Hematopoietic multipotent progenitor cell treated with erythropoietin and hydrocortisone succinate and interleukin-3 and kit ligand, for 17 days (in vitro differentiated cells): ENCODE results near the gene SLC8A1.

Experiments used
- DNase-seq: peaks from one replicate; pipeline ENCODE4 v3.0.0-alpha.2; 2015; ENCODE audit warnings: low spot score

The SLC8A1 gene

DNA sequence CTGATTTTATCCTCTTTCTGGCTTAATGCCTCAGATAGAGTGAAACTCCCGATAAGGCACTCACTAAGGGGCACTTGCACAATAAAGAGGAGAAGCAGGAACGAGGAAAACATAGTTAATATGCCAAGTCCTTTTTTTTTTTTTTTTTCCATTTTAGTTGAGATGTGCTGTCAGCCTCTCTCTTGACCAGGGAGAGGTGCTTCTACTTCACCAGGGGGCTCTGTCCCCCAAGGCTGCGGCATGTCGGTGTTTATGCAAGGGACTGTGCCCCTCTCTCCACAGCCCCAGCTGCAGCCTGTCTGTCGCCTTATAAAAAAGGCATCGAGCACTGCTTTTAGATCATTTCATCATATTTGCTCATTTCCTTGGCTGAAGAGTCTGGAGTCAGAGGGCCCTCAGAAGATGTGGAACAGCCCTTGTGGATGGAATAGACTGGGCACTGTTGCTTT is 178.1 kb downstream of the SLC8A1 start:
- no peak for DNase-seq

GRCh38 chr2:40271094-40271493 is 180.8 kb downstream of the SLC8A1 start:
- no peak for DNase-seq

DNA sequence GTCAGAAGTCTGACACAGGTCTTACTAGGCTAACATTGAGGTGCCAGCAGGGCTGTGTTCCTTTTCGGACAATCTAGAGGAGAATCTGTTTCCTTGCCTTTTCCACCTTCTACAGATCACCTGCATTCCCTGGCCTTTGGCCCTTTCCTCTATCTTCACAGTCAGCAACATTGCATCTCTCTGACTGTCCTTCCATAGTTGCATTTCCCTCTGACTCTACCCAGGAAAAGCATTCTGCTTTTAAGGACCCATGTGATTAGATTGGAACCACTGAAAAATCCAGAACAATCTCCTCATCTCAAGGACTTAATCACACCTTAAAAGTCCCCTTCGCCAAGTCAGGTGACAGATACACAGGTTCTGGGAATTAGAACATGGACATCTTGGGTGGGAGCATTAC is 181.5 kb downstream of the SLC8A1 start:
- DNase-seq = no peak

DNA sequence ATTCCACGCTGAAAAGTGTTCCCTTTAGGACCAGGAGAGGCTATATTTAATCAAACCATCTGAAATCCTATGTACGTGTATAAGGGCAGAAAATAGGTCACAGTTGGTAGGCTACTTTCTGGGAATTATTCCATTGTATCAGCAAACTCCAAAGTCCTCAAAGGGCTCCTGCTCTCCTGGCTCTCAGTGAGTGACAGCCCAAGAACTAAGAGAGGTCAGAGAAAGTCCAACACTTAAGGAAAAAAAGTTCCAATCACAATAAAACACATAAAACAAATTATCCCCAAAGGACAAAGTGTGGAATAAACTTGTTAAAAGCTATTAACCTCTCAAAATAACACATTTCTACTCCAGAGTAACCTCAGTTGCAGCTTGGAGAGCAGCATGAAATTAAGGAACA is 183.3 kb downstream of the SLC8A1 start:
- no peak for DNase-seq

GRCh38 chr2:40266201-40266600 is 185.7 kb downstream of the SLC8A1 start:
- DNase-seq = no peak

DNA sequence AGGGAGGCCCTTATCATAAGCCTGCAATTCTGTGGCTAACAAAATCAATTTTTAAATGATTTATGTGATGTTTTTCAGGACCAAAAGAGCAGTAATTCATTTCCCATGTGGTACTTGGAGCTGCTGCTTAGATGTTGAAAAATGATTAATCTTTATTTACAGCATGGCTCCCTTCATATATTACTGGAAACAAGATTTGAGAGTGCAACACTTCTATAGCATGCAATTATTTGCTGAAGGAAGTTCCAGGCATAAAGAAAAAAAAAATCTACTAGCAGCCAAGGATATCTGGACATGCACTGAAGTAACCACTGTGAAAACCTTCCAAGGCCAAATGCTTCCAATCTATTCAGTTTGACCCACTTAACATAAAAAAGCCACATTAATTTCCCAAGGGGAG is 186.3 kb downstream of the SLC8A1 start:
- no peak for DNase-seq

GRCh38 chr2:40261042-40261441 is 190.8 kb downstream of the SLC8A1 start:
- DNase-seq = no peak

DNA sequence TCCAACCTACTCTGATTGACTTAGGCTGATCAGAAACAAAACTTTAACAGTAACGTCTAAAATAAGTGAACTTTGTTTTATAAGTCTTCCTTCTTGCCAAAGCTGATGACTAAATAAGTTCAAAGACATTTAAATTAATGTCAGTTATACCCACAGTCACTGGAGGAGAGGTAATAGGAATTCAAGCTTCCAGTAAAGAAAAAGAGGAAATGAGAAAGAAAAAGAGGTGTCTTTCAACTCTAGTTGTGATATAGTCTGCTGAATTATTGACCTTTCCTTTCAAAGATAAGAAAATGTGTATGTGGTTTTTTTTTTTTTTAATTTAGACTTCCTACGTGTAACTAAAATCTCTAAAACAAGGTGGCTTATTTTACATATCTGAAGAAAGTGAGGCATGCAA is 191.5 kb downstream of the SLC8A1 start:
- DNase-seq = no peak

GRCh38 chr2:40259900-40260299 is 192.0 kb downstream of the SLC8A1 start:
- no peak for DNase-seq

GRCh38 chr2:40258135-40258457 is 193.8 kb downstream of the SLC8A1 start:
- no peak for DNase-seq

- no peak for DNase-seq
Measured at GRCh38 chr2:40257340-40258134, 194.4 kb downstream of the SLC8A1 start.

DNA sequence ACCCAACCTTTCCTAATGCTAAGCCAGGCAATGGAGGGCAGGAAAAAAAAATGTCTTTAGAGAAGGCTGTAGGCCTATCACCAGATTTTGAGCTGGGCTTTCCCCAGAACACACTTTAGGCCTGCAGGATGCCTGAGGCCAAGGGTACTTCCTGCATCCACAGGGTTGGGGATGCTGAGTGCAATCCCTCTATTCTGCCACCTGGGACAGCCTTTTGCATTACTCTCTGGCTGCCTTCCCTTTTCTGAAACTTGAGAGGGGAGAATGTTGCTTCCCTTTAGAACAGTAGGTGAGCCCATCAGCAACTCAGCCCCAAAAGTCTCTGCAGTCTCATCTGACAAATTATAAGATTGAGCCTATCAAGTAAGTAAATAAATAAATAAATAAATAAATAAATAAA is 195.2 kb downstream of the SLC8A1 start:
- DNase-seq = no peak

DNA sequence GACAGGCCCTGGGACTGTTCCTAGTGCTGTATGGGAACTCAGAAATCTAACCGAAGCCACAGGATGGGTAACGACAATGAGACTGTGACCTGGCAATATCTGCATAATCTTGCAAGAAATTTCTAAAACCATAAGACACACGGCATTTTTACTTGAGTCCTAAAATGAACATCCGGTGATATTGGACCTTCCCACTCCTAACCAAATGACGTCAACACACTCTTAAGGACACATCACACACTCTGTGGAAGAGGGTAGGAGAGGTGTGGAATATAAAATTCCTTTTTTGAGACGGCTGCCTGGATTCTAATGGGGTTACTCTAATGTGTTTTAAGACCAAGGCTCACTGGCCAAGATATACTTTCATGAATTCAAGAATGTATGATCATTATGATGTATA is 195.9 kb downstream of the SLC8A1 start:
- DNase-seq = no peak

DNA sequence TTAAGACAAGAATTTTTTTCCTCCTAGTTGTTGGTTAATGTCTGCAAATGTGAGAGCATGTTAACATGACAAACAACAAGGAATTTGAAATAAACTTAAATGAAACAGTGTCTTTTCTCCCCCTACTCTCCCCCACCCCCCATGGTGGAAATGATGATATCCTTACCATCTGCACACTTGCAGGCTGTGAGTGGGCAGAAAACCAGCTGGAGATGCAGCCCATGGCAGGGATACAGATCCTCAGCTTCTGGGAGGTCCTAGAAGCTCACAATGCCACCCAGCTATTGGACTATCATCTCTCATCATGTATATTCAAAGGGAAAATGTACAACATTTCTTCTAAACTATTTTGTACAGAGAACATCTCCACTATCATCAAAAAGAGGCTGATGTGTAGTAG is 196.8 kb downstream of the SLC8A1 start:
- no peak for DNase-seq

GRCh38 chr2:40254611-40255010 is 197.3 kb downstream of the SLC8A1 start:
- DNase-seq = no peak

DNA sequence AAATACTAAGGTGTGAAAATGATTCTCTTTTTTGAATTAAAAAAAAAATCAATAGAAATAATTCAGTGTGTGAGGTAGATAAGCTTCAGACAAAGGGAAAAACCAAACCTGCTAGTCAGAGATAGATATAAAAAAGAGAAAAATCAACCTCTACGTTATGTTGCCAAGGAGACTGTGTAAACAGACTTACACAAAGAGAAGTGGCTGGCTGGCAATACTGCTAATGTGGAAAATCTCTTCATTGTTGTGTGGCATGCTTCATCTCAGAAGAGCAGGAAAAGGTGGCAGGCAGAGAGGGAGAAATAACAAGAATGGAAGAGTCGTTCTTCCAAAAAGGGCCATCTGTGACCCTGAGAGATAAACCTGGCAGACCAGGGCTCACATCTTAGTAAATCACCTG is 200.8 kb downstream of the SLC8A1 start:
- DNase-seq = no peak

GRCh38 chr2:40249577-40249976 is 202.3 kb downstream of the SLC8A1 start:
- DNase-seq = no peak

DNA sequence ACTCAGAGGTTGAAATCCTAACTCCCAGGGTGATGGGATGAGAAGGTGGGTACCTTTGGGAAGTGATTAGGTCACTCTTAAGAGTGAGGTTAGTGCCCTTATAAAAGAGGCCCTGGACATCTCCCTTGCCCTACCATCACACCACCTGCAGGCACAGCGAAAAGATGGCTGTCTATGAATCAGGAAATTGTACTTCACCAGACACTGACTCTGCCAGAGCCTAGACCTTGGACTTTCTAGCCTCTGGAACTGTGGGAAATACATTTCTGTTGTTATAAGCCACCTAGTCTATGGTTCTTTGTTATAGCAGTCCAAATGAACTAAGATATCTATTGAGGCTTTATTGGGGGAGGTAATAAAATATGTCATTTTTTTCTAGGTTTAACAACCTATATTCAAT is 203.6 kb downstream of the SLC8A1 start:
- DNase-seq = no peak

DNA sequence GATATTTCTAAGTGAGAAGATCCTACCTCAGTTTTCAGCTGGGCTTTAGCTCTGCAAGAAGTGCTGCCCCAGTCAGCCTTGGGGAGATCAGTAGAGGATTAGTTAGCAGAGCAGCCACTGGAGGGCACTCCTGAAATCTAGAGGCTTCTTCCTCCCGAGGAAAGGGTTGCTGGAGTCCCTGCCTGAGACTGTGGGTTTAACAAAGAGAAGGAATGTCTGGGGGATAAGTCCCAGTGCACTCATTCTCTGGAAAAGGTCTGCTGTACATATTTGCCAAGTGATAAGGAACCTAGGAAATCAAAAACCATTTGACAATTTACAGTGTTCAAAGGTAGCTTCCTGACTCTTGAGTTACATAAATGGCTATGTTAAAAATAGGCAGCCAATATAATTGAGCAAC is 207.2 kb downstream of the SLC8A1 start:
- DNase-seq = no peak

- no peak for DNase-seq
Measured at GRCh38 chr2:40244251-40244650, 207.6 kb downstream of the SLC8A1 start.

GRCh38 chr2:40243581-40244187 is 208.2 kb downstream of the SLC8A1 start:
- DNase-seq = no peak

DNA sequence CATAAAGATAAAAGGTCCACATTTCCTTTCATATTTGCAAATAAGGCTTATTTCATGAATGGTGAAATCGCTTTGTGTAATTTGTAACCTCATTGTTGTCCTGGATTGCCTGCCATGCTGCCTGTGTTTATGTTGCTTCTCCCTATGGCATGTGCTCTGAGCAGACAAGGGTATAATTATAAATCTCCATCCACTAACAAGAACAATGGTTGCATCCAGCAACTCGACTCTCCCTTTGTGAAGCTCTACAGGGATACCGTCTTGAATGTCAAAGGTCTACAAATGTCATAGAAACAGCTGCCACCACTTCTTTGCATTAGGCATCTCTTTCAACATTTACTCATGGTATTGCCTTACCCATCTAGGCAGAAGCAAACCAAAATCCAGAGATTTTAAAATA is 209.6 kb downstream of the SLC8A1 start:
- DNase-seq = no peak

DNA sequence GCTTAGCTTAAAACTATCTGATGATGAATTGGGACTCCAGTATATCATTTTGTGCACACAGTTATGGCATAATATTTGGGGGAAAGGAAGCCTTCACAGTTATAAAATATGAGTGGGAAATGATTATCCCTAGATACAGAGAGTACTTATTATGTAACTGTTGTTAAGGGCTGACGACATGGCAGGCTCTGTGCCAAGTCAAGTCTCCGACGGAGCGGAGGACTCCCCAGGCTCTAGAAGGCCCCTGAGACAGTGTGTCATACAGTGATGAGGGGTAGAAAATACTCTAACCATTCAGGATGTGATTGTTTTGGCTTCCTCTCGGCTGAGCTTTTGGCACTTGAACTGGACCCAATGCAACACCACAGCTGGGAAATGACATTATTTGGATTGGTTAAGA is 211.8 kb downstream of the SLC8A1 start:
- DNase-seq = no peak
